Measurements from ENCODE around the gene IQCM. TPM values are rescaled to one million over a fixed set of nuclear protein-coding genes. Genes with fewer than 3 reads are reported as not detected.

IQCM gene
- total RNA-seq, 4 donors from 2014 or later = not detected

GRCh38 chr4:149735796-149736195, 79.8 kb downstream of the IQCM start:
- no peak for TF ChIP-seq CTCF (IDR thresholded peaks at IDR 0.05; ENCODE audit: low read depth)

GRCh38 chr4:149728444-149728843, 87.2 kb downstream of the IQCM start:
- TF ChIP-seq CTCF (IDR thresholded peaks at IDR 0.05; ENCODE audit: low read depth) = no peak

GRCh38 chr4:149727663-149728062, 88.0 kb downstream of the IQCM start:
- TF ChIP-seq CTCF (IDR thresholded peaks at IDR 0.05; ENCODE audit: low read depth) = no peak

- TF ChIP-seq CTCF (IDR thresholded peaks at IDR 0.05; ENCODE audit: low read depth) = no peak
Observed at GRCh38 chr4:149723065-149723464, 92.6 kb downstream of the IQCM start.

- no peak for TF ChIP-seq CTCF (IDR thresholded peaks at IDR 0.05; ENCODE audit: low read depth)
Observed at GRCh38 chr4:149719806-149720205, 95.8 kb downstream of the IQCM start.

GRCh38 chr4:149719357-149719756, 96.3 kb downstream of the IQCM start:
- no peak for TF ChIP-seq CTCF (IDR thresholded peaks at IDR 0.05; ENCODE audit: low read depth)

- no peak for TF ChIP-seq CTCF (IDR thresholded peaks at IDR 0.05; ENCODE audit: low read depth)
Observed at GRCh38 chr4:149718500-149718899, 97.1 kb downstream of the IQCM start.
